GM04504 (cell line): ENCODE data around the gene PATL2.
A peak's percentile ranks its signal among the peaks of the same experiment; 100 is the strongest.
"Not testable (repeated sequence)": the region's sequence is repeated elsewhere in the genome, so short reads cannot be mapped to it uniquely, and the experiment has no call there.

Experiments used
- DNase-seq: peaks from one replicate; pipeline ENCODE4 v3.0.0-alpha.2; 2012; ENCODE audit warnings: low read depth

PATL2 gene

DNA sequence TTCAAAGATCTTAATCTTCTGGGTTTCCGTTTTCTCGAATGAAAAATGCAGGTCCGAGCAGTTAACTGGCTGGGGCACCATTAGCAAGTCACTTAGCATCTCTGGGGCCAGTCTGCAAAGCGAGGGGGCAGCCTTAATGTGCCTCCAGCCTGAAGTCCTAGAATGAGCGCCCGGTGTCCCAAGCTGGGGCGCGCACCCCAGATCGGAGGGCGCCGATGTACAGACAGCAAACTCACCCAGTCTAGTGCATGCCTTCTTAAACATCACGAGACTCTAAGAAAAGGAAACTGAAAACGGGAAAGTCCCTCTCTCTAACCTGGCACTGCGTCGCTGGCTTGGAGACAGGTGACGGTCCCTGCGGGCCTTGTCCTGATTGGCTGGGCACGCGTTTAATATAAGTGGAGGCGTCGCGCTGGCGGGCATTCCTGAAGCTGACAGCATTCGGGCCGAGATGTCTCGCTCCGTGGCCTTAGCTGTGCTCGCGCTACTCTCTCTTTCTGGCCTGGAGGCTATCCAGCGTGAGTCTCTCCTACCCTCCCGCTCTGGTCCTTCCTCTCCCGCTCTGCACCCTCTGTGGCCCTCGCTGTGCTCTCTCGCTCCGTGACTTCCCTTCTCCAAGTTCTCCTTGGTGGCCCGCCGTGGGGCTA, at the start of gene PATL2, which contains the start of gene B2M:
TSS of gene PATL2 (minus strand) at position 228 of the 647 bp plus-strand sequence. CDS start 34,833 bp downstream, outside the sequence.
TSS of gene B2M (plus strand) at position 422 of the 647 bp plus-strand sequence. CDS start at position 452, 30 bp downstream.
- DNase-seq: peak; percentile 93

DNA sequence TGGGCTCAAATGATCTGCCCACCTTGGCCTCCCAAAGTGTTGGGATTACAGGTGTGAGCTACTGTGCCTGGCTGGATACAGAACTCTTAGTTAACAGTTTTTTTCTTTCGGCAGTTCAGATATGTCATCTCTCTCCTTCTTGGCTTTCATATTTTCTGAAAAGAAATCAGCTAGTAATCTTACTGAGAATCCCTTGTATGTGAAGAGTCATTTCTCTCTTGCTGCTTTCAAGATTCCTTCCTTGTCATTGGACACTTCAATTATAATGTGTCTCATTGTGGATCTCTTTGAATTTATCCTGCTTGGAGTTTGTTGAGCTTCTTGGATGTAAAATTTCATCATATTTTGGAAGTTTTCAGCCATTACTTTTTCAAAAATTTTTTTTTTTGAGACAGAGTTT, 42.2 kb upstream of the PATL2 start:
- no peak for DNase-seq

DNA sequence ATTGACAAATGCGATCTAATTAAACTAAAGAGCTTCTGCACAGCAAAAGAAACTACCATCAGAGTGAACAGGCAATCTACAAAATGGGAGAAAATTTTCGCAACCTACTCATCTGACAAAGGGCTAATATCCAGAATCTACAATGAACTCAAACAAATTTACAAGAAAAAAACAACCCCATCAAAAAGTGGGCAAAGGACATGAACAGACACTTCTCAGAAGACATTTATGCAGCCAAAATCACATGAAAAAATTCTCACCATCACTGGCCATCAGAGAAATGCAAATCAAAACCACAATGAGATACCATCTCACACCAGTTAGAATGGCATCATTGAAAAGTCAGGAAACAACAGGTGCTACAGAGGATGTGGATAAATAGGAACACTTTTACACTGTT, 32.3 kb upstream of the PATL2 start:
- DNase-seq: not testable (repeated sequence)

DNA sequence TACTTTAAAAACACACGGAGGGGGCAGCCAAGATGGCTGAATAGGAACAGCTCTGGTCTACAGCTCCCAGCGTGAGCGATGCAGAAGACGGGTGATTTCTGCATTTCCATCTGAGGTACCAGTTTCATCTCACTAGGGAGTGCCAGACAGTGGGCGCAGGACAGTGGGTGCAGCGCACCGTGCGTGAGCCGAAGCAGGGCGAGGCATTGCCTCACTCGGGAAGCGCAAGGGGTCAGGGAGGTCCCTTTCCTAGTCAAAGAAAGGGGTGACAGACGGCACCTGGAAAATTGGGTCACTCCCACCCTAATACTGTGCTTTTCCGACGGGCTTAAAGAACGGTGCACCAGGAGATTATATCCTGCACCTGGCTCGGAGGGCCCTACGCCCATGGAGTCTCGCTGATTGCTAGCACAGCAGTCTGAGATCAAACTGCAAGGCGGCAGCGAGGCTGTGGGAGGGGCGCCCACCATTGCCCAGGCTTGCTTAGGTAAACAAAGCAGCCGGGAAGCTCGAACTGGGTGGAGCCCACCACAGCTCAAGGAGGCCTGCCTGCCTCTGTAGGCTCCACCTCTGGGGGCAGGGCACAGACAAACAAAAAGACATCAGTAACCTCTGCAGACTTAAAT, 28.2 kb upstream of the PATL2 start:
- DNase-seq: not testable (repeated sequence)

DNA sequence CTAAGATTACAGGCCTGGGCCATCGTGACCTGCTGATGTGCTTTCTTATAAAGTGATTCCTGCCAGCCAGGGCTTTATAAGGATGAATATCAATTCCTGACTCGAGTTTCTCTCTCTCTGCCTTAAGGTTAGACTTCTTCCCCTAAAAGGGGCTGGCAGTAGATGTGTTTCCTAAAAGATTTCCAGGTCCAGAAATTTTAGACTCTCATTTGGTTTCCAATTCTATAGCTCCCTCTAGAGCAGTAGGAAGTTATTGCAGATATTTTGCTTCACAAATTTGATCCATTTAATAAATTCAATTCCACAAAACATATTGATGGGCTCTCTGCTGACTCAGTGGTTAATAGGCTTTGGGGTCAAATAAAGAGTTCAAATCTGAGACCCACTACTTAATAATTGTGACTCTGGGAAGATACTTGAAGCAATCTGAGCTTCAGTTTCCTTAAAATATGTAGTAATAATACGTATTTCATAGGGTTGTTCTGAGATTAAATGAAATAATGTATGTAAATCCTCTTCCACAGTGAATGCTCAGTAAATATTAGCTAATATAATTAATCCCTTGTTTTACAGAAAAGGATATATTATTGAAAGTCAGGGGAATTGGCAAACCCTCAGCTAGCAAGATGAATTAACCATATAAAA, 27.3 kb upstream of the PATL2 start:
- peak; percentile 26 for DNase-seq

DNA sequence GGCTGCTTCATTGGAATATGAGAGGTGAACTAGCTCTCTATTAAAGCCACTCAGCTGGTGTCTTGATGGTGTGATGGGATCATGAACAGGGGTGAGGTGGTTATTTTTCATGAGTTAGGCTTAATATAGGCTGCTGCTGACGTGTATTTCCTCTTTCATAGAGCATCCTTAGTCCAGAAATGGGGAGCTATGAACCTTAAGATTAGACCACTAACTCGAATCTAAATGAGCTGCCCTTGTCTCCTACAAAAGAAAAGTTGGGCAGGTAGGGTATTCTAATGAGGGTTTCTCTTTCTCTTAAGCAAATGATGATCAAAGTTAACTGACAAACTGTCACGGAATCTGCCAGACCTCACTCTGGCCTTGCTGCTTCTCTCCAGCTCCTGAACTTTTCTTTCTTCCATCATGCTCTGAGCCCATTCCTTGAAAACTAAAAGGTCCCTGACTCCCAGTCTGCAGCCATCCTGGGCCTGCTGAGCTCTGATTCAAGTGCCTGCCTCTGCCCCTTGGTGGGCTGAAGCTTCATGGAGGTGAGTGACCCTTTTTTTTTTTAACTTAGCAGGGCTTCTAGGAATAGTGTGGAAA, 25.1 kb upstream of the PATL2 start, which contains the start of gene TRIM69:
TSS of gene TRIM69 (plus strand) at position 348 of the 585 bp plus-strand sequence. CDS start at position 525, 177 bp downstream.
- DNase-seq: no peak

DNA sequence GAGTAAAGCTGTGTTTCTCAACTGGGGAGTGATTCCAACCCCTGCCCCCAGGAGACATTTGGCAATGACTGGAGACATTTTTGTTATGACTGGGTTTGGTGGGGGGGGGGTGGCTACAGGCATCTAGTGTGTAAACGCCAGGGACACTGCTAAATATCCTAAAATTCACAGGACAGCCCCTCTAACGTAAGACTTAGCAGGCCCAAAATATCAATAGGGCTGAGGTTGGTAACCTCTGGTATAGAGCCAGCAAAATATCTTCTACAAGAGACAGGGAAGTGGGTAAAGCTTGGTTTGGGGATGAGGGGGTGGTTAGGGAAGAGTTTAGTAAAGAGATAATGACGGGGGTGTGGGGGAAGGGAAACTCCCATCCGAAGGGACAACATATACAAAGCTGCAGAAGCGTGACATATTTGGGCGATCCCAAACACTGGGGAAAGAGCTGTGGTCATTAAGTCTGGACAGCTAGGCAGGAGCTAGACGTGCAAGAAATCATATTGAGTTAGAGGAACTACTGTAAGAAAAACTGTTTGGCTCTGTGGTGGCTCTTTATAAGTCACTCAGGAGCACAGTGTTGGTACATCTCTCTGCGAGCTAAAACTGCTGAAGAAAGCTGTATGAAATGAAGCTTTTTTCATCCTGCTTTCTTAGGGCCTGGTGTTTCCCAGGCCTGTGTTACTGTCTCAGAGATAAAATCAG, 24.5 kb upstream of the PATL2 start:
- no peak for DNase-seq

DNA sequence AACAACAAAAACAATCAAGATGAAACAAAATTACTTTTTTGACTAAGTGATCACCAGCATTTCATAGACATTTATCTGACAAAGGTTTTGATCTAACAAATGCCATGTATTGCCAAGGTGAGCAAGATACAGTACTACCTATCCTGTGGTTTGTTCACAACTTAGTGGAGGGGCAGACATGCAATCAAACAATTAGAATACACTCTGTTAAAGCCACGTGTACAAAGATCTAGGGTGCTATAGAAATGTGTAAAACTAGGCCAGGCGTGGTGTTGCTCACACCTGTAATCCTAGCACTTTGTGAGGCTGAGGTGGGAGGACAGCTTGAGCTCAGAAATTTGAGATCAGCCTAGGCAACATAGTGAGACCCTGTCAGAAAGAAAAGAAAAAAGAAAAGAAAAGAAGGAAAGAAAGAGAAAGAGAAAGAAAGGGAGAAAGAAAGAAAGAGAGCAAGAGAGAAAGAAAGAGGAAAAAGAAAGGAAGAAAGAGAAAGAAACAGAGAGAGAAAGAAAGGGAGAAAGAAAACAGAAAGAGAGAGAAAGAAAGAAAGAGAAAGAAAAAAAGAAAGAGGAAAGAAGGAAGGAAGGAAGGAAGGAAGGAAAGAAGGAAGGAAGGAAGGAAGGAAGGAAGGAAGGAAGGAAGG, 23.8 kb upstream of the PATL2 start:
- DNase-seq: no peak

DNA sequence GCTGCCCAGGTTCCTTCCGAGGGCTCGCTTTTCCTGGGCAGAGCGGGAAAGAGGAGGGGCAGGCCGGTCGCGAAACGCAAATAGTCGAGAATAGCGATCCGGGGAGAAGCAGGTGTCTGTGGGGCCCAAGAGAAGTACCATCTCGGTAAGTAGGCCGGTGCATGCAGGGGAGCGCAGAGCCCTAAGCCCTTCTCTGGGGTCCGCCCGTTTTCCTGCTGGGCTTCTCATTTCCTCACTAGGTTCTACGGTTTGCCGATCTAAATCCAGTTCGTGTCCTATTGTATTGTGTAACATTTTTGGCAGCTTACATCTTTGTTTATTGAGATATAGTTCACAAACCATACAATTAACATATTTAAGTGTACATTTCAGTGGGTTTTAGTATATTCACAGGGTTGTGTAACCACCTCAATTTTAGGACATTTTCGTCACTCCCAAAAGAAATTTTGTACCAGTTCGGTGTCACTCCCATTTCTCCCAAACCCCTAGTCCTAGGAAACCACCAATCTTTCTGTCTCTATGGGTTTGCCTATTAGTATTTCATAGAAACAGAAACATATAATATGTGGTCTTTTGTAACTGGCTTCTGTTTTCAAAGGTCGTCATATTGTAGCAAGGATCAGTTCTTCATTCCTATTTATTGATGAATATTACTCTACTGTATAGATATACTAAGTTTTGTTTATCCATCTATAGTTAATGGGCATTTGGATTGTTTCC, 18.4 kb upstream of the PATL2 start:
- DNase-seq: no peak

DNA sequence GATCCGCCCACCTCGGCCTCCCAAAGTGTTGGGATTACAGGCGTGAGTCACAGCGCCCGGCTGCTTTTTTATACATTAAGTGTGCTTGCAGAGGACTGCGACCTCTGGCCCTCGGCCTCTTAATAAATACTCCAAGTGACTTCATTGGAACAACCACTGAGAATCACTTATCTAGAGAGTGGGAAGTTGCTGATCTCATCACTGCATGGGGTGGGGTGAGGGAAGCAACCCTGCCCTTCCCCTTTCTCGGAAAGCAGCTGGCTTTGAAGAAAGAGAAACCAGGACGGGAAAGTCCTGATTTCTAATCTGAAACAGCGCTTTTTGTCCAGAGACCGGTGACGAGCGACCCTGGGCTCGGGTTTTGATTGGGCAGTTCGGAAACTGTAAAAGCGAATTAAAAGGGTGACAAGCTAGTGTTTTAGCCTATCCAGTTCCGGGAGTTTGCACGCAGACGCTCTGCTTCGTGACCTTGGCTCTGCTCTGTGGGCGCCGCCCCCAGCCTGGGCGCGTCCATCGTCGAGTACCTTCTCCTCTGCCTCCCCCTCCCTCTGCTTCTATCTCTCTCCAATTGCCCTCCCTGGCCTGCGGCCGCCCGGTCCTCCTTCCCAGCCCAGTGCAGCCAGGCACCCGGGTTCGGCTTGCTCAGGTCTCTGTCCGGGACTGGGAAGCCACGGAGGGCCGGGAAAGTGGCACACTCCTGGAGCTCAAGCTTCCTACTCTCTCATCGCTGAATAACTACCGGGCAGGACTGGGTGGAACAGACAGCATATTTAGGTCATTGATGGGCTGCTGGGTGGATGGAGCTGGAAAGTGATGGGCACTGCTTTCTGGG, 17.7 kb upstream of the PATL2 start:
- peak; percentile 99 for DNase-seq

DNA sequence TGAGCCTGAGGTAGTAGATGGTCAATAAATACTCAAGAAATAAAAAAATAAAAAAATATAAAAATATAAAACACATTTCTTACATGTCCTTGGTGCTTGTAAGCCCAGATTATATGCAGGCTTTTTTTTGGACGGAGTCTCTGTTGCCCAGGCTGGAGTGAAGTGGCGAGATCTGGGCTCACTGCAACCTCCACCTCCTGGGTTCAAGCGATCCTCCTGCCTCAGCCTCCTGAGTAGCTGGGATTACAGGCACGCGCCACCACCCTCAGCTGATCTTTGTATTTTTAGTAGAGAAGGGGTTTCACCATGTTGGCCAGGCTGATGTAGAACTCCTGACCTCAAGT, 17.1 kb upstream of the PATL2 start:
- DNase-seq: not testable (repeated sequence)

DNA sequence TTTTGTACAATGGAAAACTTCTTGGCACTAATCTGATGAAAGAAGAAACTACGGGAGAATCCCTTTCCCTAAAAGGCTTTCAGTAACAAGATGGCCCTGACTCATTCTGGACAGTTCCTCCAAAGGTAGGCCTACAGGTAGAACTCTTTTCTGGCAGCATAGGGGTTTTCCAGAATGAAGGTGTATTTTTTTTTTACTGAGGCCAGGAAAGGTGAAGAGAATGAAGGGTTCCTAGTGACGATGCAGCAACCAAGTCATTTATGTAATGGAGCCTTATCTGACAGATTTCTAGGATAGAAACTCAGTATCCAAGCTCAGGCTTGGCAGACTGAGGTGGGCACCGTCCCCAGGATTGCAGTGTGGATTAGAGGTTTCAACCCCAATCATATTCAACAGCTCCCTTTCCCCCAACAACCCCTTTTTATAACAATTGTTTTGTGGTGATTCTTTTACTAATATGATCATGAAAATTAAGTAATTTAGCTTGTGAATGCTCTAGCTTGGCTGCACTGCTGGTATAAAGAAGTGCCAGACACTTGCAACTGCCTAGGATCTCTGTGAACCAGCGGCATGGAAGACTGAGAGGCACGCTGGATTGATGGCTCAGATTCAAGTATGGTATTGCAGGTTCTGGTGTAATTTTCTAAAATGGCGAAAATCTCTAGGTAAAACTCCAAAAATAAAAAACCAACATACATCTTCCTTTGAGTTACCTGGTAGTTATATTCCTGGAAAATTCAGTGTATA, 16.5 kb upstream of the PATL2 start:
- no peak for DNase-seq

DNA sequence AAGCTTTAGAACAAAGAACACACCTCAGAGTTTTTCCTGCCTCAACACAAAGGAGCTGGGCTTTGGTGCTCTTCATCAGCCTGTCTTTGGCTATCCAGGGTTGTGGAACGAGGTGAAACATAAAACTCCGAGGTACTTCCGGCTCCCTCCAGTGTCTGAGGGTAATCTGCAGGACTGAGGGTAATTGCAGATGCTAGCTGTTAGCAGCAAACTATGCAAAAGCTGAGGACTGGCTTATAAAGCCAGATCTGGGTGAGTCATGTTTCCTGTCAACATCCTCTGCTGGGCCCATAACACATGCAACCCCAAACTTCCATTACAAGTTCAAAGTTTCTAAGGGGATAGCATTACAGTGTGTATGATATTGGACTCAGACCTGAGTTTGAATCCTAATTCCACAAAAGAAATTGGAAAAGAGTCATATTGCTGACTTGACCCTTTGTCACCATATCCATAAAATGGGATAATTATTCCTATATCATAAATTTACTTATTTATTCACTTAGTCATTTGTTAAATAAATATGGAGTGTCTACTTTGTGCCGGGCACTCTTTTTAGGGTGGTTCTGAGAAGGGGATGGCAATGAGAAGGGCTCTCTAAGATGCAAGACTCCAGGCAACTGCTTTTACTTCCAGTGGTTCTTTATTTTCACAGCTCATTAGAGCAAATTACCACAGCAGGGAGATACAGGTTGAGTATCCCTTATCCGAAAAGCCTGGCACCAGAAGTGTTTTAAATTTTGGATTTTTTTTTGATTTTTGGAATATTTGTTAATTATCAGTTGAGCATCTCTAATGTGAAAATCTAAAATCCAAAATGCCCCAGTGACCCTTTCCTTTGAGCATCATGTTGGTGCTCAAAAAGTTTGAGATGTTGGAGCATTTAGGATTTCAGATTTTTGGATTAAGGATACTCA, 15.7 kb upstream of the PATL2 start:
- DNase-seq: peak; percentile 88

DNA sequence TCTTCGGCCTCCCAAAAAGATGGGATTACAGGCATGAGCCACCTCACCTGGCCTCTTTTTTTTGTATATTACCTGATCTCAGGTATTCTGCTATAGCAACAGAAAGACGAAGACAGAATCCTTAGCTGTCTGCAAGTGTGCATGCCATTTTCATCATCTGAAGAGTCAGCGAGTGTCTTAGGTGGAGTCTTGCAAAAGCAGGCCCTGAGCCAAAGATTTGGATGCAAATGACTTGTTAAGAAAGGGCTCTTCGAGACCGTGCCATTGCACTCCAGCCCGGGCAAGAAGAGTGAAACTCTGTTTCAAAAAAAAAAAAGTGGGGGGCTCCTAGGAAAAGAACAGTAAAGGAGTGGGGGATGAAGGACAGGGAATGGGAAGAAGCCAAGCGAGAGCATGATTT, 15.0 kb upstream of the PATL2 start:
- no peak for DNase-seq

DNA sequence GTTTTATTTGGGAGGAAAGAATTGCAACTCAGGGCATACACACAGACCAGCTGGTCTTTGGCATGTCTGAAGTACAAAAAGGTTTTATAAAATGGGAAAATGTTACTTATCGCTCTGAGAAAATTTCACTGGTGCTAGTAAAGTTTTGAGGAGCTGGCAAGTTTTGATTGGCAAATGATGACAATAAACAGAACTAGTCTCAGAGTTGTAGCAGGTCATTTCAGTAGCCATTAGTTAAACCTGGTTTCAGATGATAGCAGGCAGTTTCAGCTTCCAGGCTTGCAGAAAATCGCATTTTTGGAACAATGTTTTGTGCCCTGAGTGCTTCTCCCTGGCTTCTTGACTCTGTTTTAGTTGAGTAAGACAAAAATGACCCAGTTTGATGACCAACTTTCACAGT, 10.9 kb upstream of the PATL2 start:
- DNase-seq: no peak

DNA sequence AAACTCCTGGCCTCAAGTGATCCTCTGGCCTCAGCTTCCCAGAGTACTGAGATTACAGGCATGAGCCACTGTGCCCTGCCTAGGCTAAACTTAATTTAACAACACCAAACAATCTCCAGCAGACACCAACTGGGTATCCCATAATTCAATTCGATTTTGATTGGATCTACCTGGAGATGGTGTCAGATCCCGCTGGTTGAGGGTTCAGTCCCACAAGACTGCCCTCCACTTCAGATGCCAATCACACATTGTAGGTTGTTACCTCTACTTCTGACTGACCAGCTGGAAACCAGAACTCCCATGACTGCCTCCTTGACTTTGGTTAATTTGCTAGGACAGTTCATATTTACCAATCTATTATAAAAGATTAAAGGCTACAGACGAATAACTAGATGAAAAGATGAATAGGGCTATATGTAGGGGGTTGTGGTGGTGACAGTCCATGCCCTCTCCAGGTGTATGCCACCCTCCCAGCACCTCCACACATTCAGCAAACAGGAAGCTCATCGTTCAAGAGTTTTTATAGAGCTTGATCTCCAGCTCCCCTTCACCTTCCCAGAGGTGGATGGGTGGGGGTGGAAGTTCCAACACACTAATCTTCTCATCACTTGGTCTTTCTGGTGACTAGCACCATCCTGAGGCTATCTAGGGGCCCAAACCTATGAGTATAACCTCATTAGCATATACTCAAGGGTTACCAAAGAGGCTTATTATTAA, 9.5 kb upstream of the PATL2 start:
- no peak for DNase-seq

DNA sequence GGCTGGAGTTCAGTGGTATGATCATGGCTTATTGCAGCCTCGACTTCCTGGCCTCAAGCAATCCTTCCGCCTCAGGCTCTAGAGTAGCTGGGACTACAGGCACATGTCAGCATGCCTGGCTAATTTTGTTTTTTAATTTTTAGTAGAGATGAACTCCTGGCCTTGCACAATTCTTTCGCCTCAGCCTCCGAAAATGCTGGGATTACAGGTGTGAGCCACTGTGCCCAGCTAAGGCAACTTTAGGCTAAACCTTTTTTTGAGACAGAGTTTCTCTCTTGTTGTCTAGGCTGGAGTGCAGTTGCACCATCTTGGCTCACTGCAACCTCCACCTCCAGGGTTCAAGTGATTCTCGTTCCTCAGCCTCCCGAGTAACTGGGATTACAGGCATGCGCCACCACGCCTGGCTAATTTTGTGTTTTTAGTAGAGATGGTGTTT, 8.9 kb upstream of the PATL2 start:
- DNase-seq: not testable (repeated sequence)
